Measurements from ENCODE around the gene TUBGCP4. TPM values are rescaled to one million over a fixed set of nuclear protein-coding genes. Genes with fewer than 3 reads are reported as not detected.
A peak's percentile ranks its signal among the peaks of the same experiment; 100 is the strongest.

TUBGCP4 gene
- total RNA-seq, 1 donor from 2014 or later, result 13.4 TPM

GRCh38 chr15:43441316-43441715 lies 70.4 kb downstream of the TUBGCP4 start:
- intact Hi-C loops (cut with DNase I), result loop anchor here (2.0 kb wide), 1 partner anchor 69 kb away; no protein-coding TSS in a partner anchor
- H3K27ac ChIP-seq, result peak overlapping the region; percentile 48 to 56

DNA sequence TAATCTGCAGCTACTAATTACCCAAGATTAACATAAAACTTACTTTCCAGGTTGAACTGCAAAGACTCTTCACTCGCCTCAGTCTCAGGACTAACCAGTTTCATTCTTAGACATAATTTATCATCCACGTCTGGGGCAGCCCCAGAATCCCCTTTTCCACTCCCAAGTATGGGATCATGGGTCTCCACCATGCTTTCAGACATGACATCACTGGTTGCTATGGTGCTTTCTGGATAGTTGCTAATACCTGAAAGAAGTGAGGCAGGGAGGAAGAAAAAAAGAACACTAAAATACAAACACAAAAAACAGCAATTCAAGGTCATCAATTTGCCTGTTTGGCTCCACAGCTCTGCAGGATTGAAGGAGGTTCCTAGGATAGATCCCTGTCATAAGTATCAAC lies 75.4 kb downstream of the TUBGCP4 start:
- H3K4me1 ChIP-seq, result peaks cover 0 to 5% of the 10 kb centered on the region in 2 donors
- no peak for DNase-seq (ENCODE audit: low spot score in 2 of 2)
- H3K27me3 ChIP-seq, result no peaks in the 10 kb centered on the region
- H3K36me3 ChIP-seq, result peaks cover 6 to 10% of the 10 kb centered on the region in 2 donors
- H3K4me3 ChIP-seq, result no peak overlapping the region
- intact Hi-C loops (cut with DNase I), result no loop called here
- H3K27ac ChIP-seq, result no peak overlapping the region
- TF ChIP-seq, protein P1, sequence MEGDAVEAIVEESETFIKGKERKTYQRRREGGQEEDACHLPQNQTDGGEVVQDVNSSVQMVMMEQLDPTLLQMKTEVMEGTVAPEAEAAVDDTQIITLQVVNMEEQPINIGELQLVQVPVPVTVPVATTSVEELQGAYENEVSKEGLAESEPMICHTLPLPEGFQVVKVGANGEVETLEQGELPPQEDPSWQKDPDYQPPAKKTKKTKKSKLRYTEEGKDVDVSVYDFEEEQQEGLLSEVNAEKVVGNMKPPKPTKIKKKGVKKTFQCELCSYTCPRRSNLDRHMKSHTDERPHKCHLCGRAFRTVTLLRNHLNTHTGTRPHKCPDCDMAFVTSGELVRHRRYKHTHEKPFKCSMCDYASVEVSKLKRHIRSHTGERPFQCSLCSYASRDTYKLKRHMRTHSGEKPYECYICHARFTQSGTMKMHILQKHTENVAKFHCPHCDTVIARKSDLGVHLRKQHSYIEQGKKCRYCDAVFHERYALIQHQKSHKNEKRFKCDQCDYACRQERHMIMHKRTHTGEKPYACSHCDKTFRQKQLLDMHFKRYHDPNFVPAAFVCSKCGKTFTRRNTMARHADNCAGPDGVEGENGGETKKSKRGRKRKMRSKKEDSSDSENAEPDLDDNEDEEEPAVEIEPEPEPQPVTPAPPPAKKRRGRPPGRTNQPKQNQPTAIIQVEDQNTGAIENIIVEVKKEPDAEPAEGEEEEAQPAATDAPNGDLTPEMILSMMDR (IDR thresholded peaks at IDR 0.05), result no peak
- H3K9me3 ChIP-seq, result no peaks in the 10 kb centered on the region

More at GRCh38 chr15:43441316-43441715, 70.4 kb downstream of the TUBGCP4 start:
- Histone ChIP-seq H3K4me3 (no peak overlapping the region), H3K4me1 (peaks cover 0 to 9% of the 10 kb centered on the region in 2 donors), H3K27me3 (no peaks in the 10 kb centered on the region), H3K9me3 (no peaks in the 10 kb centered on the region), H3K36me3 (peaks cover 17 to 26% of the 10 kb centered on the region in 2 donors)
- DNase-seq (ENCODE audit: low spot score in 2 of 2), result no peak
- TF ChIP-seq, protein P1 (IDR thresholded peaks at IDR 0.05), result no peak

- TF ChIP-seq, protein P1 (IDR thresholded peaks at IDR 0.05), result no peak
- DNase-seq (ENCODE audit: low spot score in 2 of 2), result no peak
- Histone ChIP-seq H3K27ac (no peak overlapping the region), H3K4me1 (no peaks in the 10 kb centered on the region), H3K4me3 (no peak overlapping the region), H3K36me3 (peaks cover 6 to 27% of the 10 kb centered on the region in 2 donors), H3K27me3 (no peaks in the 10 kb centered on the region), H3K9me3 (no peaks in the 10 kb centered on the region)
- intact Hi-C loops (cut with DNase I), result no loop called here
These were observed 79.1 kb downstream of the TUBGCP4 start for GRCh38 chr15:43449981-43450380.

Other genes starting within 250 kb of the TUBGCP4 start
- gene TMEM62, start 237.5 kb upstream of the TUBGCP4 start, total RNA-seq, result 9.0 TPM
- 44.9 TPM for gene CCNDBP1, start 185.7 kb upstream of the TUBGCP4 start, total RNA-seq
- not detected for gene EPB42, start 150.1 kb upstream of the TUBGCP4 start, total RNA-seq
- gene TGM5, start 104.2 kb upstream of the TUBGCP4 start, total RNA-seq, result not detected
- gene TGM7, start 68.8 kb upstream of the TUBGCP4 start, total RNA-seq, result not detected
- gene LCMT2, start 40.5 kb upstream of the TUBGCP4 start, total RNA-seq, result 1.2 TPM
- 7.8 TPM for gene ZSCAN29, start 58 bp upstream of the TUBGCP4 start, total RNA-seq
- 34.6 TPM for gene TP53BP1, start 122.1 kb downstream of the TUBGCP4 start, total RNA-seq
- 19.9 TPM for gene MAP1A, start 146.5 kb downstream of the TUBGCP4 start, total RNA-seq
- 99.2 TPM for gene PPIP5K1, start 219.1 kb downstream of the TUBGCP4 start, total RNA-seq
- gene CKMT1B, start 222.9 kb downstream of the TUBGCP4 start, total RNA-seq, result not detected
- gene STRC, start 247.7 kb downstream of the TUBGCP4 start, total RNA-seq, result not detected